GM18868 (cell line): Measurements from ENCODE around the gene ARFGEF3.
"Not testable (repeated sequence)": the region's sequence is repeated elsewhere in the genome, so short reads cannot be mapped to it uniquely, and the experiment has no call there.

Experiments used
- ATAC-seq: cut with Tn5 transposase; IDR thresholded peaks from one replicate; pipeline ENCODE4 v1.9.1; 2021; ENCODE audit warnings: mild to moderate bottlenecking, moderate library complexity; ENCODE audit not compliant: unreplicated experiment

Gene ARFGEF3

GRCh38 chr6:138339024-138339423 lies 177.3 kb downstream of the ARFGEF3 start:
- no peak for ATAC-seq

GRCh38 chr6:138341176-138341575 lies 179.4 kb downstream of the ARFGEF3 start:
- ATAC-seq: no peak

GRCh38 chr6:138343112-138343511 lies 181.4 kb downstream of the ARFGEF3 start:
- ATAC-seq: no peak

- no peak for ATAC-seq
These were observed 184.0 kb downstream of the ARFGEF3 start for GRCh38 chr6:138345565-138346285.

- no peak for ATAC-seq
These were observed 184.8 kb downstream of the ARFGEF3 start for GRCh38 chr6:138346302-138347195.

GRCh38 chr6:138347864-138348263 lies 186.1 kb downstream of the ARFGEF3 start:
- ATAC-seq: no peak

GRCh38 chr6:138349891-138350290 lies 188.2 kb downstream of the ARFGEF3 start:
- ATAC-seq: no peak

- no peak for ATAC-seq
These were observed 196.2 kb downstream of the ARFGEF3 start for GRCh38 chr6:138357928-138358327.

- not testable (repeated sequence) for ATAC-seq
These were observed 206.9 kb downstream of the ARFGEF3 start for GRCh38 chr6:138368684-138369083.

GRCh38 chr6:138370631-138371451 lies 209.1 kb downstream of the ARFGEF3 start:
- no peak for ATAC-seq

GRCh38 chr6:138371452-138371711 lies 209.6 kb downstream of the ARFGEF3 start:
- ATAC-seq: no peak

GRCh38 chr6:138371720-138372119 lies 210.0 kb downstream of the ARFGEF3 start:
- no peak for ATAC-seq

- no peak for ATAC-seq
These were observed 211.1 kb downstream of the ARFGEF3 start for GRCh38 chr6:138372711-138373463.

GRCh38 chr6:138374230-138374629 lies 212.5 kb downstream of the ARFGEF3 start:
- no peak for ATAC-seq

- no peak for ATAC-seq
These were observed 213.1 kb downstream of the ARFGEF3 start for GRCh38 chr6:138374815-138375214.

GRCh38 chr6:138377042-138377441 lies 215.3 kb downstream of the ARFGEF3 start:
- no peak for ATAC-seq

- ATAC-seq: no peak
These were observed 216.1 kb downstream of the ARFGEF3 start, which contains the start of gene SMIM28 for GRCh38 chr6:138377844-138378243. TSS of gene SMIM28 (plus strand) at chr6:138377905. CDS start at chr6:138378073, 168 bp downstream.

GRCh38 chr6:138378463-138378862 lies 216.7 kb downstream of the ARFGEF3 start:
- no peak for ATAC-seq

GRCh38 chr6:138382498-138383265 lies 220.9 kb downstream of the ARFGEF3 start:
- no peak for ATAC-seq

- ATAC-seq: no peak
These were observed 222.0 kb downstream of the ARFGEF3 start for GRCh38 chr6:138383776-138384175.
